ENCODE data around the gene CASZ1. TPM values are rescaled to one million over a fixed set of nuclear protein-coding genes. Genes with fewer than 3 reads are reported as not detected.
A peak's percentile ranks its signal among the peaks of the same experiment; 100 is the strongest.

The CASZ1 gene
- total and polyA plus RNA-seq, 9 donors = 2.4 to 15.7 (median 4.0) TPM

DNA sequence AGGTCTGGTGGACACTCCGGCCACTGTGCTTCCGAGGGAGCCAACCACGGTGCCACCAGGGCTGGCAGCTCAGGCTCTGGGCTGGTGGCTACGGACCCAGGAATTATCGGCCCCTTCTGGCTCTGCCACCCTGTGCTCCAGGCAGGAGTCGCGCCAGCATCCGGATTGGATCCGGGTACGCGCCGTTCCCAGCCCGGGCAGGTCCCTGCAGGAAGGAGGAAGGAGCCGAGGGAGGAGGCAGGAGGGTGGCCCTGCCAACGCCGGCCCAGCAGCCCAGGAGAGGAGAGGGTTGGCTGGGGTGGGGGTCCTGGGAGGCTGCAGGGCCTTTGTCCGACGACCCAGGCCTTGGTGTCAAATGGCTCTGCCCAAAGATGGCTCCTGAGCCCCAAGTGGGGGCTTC lies 160.5 kb downstream of the CASZ1 start:
- 86 to 91% (median 87%) methylated on average over 16 to 18 of the region's 18 CpGs for WGBS, 3 donors
- intact Hi-C loops (cut with DNase I) = loop anchor here in 1 of 4 donors (10.0 kb wide), 1 partner anchor 59 kb away; no protein-coding TSS in a partner anchor
- Histone ChIP-seq H3K27me3 (no peaks in the 10 kb centered on the region), H3K9me3 (no peaks in the 10 kb centered on the region), H3K4me1 (ENCODE audit: insufficient read depth) (peaks cover 23% of the 10 kb centered on the region), H3K4me3 (no peak overlapping the region), H3K36me3 (no peaks in the 10 kb centered on the region), H3K27ac (no peak overlapping the region)
- TF ChIP-seq EP300 (IDR thresholded peaks at IDR 0.05) = no peak
- TF ChIP-seq, protein P1, sequence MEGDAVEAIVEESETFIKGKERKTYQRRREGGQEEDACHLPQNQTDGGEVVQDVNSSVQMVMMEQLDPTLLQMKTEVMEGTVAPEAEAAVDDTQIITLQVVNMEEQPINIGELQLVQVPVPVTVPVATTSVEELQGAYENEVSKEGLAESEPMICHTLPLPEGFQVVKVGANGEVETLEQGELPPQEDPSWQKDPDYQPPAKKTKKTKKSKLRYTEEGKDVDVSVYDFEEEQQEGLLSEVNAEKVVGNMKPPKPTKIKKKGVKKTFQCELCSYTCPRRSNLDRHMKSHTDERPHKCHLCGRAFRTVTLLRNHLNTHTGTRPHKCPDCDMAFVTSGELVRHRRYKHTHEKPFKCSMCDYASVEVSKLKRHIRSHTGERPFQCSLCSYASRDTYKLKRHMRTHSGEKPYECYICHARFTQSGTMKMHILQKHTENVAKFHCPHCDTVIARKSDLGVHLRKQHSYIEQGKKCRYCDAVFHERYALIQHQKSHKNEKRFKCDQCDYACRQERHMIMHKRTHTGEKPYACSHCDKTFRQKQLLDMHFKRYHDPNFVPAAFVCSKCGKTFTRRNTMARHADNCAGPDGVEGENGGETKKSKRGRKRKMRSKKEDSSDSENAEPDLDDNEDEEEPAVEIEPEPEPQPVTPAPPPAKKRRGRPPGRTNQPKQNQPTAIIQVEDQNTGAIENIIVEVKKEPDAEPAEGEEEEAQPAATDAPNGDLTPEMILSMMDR (IDR thresholded peaks at IDR 0.05) = no peak
- no peak for TF ChIP-seq POLR2A (IDR thresholded peaks at IDR 0.05)
- no peak for DNase-seq

DNA sequence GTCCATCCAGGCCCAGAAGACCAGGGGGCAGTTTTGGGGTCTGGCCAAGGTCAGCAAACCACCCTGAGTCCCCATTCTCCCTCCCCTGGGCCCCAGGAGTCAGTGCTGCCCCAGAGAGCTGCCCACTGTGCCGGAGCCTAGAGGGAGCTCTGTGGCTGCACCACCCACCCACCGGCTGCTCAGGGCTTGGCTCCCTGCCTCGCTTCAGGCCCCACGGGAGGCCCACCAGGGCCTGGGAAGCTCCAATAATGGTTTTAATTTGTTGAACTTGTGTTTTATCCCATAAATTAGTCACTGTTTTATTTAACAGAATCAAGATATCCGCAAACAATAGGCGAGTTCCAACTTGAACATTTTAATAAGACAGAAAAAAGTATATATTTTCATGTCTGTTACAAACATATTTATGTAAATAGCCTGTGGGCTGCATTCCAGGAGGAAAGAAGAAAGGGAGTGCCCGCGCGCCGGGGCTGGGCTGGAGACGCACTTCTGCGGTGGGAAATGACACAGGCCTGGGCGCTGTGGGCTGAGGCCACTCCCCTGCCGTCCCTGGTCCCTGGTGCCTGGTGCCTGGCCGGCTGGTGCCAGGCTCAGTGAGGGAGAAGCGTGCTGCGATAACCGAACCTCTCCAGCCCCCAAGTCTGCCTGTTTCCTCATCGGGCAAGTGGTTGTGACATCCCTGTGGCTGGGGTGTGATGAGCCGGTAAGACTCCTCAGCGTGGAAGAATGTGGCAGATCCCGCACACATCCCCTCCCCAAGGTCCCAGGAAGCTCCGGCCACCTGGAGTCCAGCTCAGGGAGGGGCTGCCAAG lies 161.2 kb downstream of the CASZ1 start:
- H3K27ac ChIP-seq = peak overlapping the region in 1 of 2 donors; percentile 59
- H3K36me3 ChIP-seq = no peaks in the 10 kb centered on the region
- H3K4me1 ChIP-seq (ENCODE audit: insufficient read depth) = peaks cover 23% of the 10 kb centered on the region
- no peaks in the 10 kb centered on the region for H3K9me3 ChIP-seq
- DNase-seq = no peak
- H3K27me3 ChIP-seq = no peaks in the 10 kb centered on the region
- TF ChIP-seq POLR2A (IDR thresholded peaks at IDR 0.05) = no peak
- TF ChIP-seq, protein P1 (IDR thresholded peaks at IDR 0.05) = no peak
- TF ChIP-seq EP300 (IDR thresholded peaks at IDR 0.05) = no peak
- 39 to 50% (median 48%) methylated on average over 23 of the region's 23 CpGs for WGBS, 3 donors
- intact Hi-C loops (cut with DNase I) = loop anchor here in 1 of 4 donors (10.0 kb wide), 1 partner anchor 60 kb away; no protein-coding TSS in a partner anchor
- H3K4me3 ChIP-seq = no peak overlapping the region

DNA sequence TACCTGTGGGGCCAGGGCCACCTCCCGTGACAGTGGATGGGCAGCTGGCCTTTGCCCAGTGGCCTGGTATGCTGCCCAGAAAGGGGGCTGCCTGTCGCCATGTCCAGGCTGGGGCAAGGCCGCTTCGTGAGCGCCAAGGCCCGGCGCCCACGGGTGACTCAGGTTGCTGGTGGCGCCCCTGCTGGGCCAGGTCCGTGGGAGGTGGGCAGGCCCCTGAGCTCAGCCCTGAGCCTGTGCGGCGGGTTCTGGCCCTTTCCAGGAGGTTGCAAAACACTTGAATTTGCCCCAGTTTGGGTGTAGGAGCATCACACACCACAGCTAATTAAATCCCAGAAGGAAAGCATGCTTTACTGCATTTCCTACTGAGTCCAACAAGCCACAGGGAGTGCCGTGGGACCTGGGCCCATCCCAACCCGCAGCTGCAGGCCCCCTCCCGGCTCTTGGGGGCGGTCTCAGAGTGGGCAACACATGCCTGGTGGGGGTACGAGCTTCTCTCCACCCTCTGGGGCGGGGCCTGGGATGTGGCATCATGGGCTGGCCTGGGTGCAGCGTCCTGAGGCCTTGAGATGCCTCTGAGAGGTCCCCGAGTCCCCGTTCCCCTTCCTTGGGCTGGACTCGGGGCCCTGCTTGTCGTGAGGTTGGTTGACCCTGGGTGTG lies 161.9 kb downstream of the CASZ1 start:
- peaks cover 21% of the 10 kb centered on the region for H3K4me1 ChIP-seq (ENCODE audit: insufficient read depth)
- intact Hi-C loops (cut with DNase I) = loop anchor here in 1 of 4 donors (10.0 kb wide), 1 partner anchor 60 kb away; no protein-coding TSS in a partner anchor
- H3K4me3 ChIP-seq = no peak overlapping the region
- TF ChIP-seq EP300 (IDR thresholded peaks at IDR 0.05) (no peak), POLR2A (IDR thresholded peaks at IDR 0.05) (no peak)
- TF ChIP-seq, protein P1 (IDR thresholded peaks at IDR 0.05) = no peak
- peak overlapping the region in 1 of 2 donors; percentile 59 for H3K27ac ChIP-seq
- DNase-seq = no peak
- H3K36me3 ChIP-seq = no peaks in the 10 kb centered on the region
- 61 to 69% (median 65%) methylated on average over 16 to 23 of the region's 23 CpGs for WGBS, 3 donors
- H3K9me3 ChIP-seq = no peaks in the 10 kb centered on the region
- no peaks in the 10 kb centered on the region for H3K27me3 ChIP-seq

DNA sequence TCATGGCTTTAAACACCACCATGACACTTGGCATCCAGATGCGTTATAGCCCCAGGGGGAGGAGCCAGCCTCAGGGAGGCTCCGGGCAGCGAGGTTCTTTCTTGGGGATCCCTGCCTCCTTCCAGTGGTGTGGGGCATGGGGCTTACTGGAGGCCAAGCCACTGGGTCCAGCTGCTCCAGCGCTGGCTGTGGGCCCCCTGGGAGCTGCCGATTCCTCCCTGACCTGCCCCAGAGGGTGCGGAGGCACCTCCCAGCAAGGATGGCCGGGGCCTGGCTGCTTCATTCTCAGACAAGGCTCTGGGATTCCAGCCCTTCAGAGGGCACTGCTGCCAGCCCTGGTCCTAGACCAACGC lies 162.4 kb downstream of the CASZ1 start:
- H3K36me3 ChIP-seq = no peaks in the 10 kb centered on the region
- H3K9me3 ChIP-seq = no peaks in the 10 kb centered on the region
- H3K4me1 ChIP-seq (ENCODE audit: insufficient read depth) = peaks cover 22% of the 10 kb centered on the region
- DNase-seq = no peak
- no peaks in the 10 kb centered on the region for H3K27me3 ChIP-seq
- TF ChIP-seq, protein P1 (IDR thresholded peaks at IDR 0.05) = no peak
- TF ChIP-seq POLR2A (IDR thresholded peaks at IDR 0.05) = no peak
- no peak for TF ChIP-seq EP300 (IDR thresholded peaks at IDR 0.05)
- H3K27ac ChIP-seq = no peak overlapping the region
- intact Hi-C loops (cut with DNase I) = loop anchor here in 1 of 4 donors (10.0 kb wide), 1 partner anchor 61 kb away; no protein-coding TSS in a partner anchor
- 88 to 97% (median 92%) methylated on average over 7 to 8 of the region's 8 CpGs for WGBS, 3 donors
- H3K4me3 ChIP-seq = no peak overlapping the region
